Psoas muscle (tissue), 8 donors: Measurements from ENCODE around the gene STIMATE. TPM values are rescaled to one million over a fixed set of nuclear protein-coding genes. Genes with fewer than 3 reads are reported as not detected.

ENCODE experiments used
- ATAC-seq, 4 donors: fragments of 200-7000 bp; cut with Tn5 transposase; one replicate each; pipeline ENCODE4 v1.9.1; 2020; ENCODE audit warnings: moderate library complexity in 3 of 4, mild to moderate bottlenecking in 2 of 4
- DNase-seq, 2 donors: peaks; one replicate each; pipeline ENCODE4 v3.0.0-alpha.2; 2020
- H3K27ac ChIP-seq: fragments of 200-600 bp; one replicate; pipeline ENCODE4 v1.8.0; 2022
- H3K27me3 ChIP-seq, 3 donors: fragments of 200-600 bp in 1 of 3; one replicate each; pipeline versions ENCODE4 v1.6.1 to v1.8.0; 2013 to 2022; ENCODE audit warnings: low read length in 2 of 3, mild to moderate bottlenecking in 2 of 3, moderate library complexity in 1 of 3; ENCODE audit not compliant: insufficient read depth in 3 of 3
- H3K36me3 ChIP-seq, 2 donors: fragments of 200-600 bp in 1 of 2; one replicate each; pipeline versions ENCODE4 v1.6.1 to v1.8.0; 2013 to 2022; ENCODE audit warnings: low read depth in 1 of 2, mild to moderate bottlenecking in 1 of 2, moderate library complexity in 1 of 2; ENCODE audit not compliant: insufficient read depth in 1 of 2
- H3K4me1 ChIP-seq: fragments of 200-600 bp; one replicate; pipeline ENCODE4 v1.8.0; 2022
- H3K4me3 ChIP-seq: fragments of 200-600 bp; one replicate; pipeline ENCODE4 v1.8.0; 2022; ENCODE audit warnings: mild to moderate bottlenecking
- H3K9me3 ChIP-seq: fragments of 200-600 bp; one replicate; pipeline ENCODE4 v1.8.0; 2022
- WGBS, 3 donors: extraction: QIAGEN DNeasy Blood & Tissue Kit; methylation state at CpG; one replicate each; pipeline versions ENCODE4 v1.1.6 to v1.1.7; 2013; 5-methylcytosine and 5-hydroxymethylcytosine counted together
- intact Hi-C, 2 donors: fragments of 100-400 bp; cut with DNase I; formaldehyde crosslinking; loops; one replicate each; pipeline versions ENCODE4 v1.11.0 to v1.14.2; 2022
- long read RNA-seq, 2 donors: library from polyadenylated mRNA; unstranded; transcript quantifications; one replicate each; pipeline ENCODE4 v2.0.0, GENCODE V29; 2021
- polyA plus RNA-seq, 3 donors: library from polyadenylated mRNA; stranded (reverse); fragments of 200-250 nt; gene quantifications; one replicate each; pipeline ENCODE4 v1.2.3, GENCODE V29; 2013
- total RNA-seq, 4 donors: library from RNA; stranded (reverse); fragmentation: NEBNext Ultra II Directional in 2 of 4; extraction: Animal tissue kit (Norgen Biotek cat#: 25700) in 2 of 4; gene quantifications; one replicate each; pipeline versions ENCODE4 v1.2.1 to v1.2.4, GENCODE V29; 2021 to 2023
- TF ChIP-seq, protein P1 (sequence below): fragments of 200-600 bp; IDR thresholded peaks from one replicate; pipeline ENCODE4 v1.8.0; 2022; ENCODE audit warnings: antibody characterized with exemption
- donor health status: healthy with polysubstance abuse.
- donor health status: DM: no; HTN: no; CAD: no; lungs with moderate emphysema.
- donor health status: Bipolar disorder and iron deficiency.
- donor health status: healthy.
- donor health status: DM: yes; HTN: yes; CAD: no.
- donor health status: DM: no; HTN: no; CAD: no.
- donor health status: DM: no; HTN: no; CAD: no.
- donor health status: DM: yes; HTN: yes; CAD: no.

STIMATE gene
- 10 to 100 TPM in 3 of 4 donors, 1 to 10 TPM in 1; 7.1 to 12.9 (median 11.3) TPM for total RNA-seq
- polyA plus RNA-seq = 10 to 100 TPM in 1 of 3 donors, 1 to 10 TPM in 2; 3.5 to 22.3 (median 5.6) TPM
- long read RNA-seq, donor 1, full-length matches to known transcripts = 3 of 5 reads
- long read RNA-seq, donor 1, partial matches to known transcripts = 0 of 5 reads
- long read RNA-seq, donor 1, other reads (novel, unspliced or antisense) = 2 of 5 reads
- long read RNA-seq, donor 2, full-length matches to known transcripts = 20 of 39 reads
- long read RNA-seq, donor 2, partial matches to known transcripts = 0 of 39 reads
- long read RNA-seq, donor 2, other reads (novel, unspliced or antisense) = 19 of 39 reads

DNA sequence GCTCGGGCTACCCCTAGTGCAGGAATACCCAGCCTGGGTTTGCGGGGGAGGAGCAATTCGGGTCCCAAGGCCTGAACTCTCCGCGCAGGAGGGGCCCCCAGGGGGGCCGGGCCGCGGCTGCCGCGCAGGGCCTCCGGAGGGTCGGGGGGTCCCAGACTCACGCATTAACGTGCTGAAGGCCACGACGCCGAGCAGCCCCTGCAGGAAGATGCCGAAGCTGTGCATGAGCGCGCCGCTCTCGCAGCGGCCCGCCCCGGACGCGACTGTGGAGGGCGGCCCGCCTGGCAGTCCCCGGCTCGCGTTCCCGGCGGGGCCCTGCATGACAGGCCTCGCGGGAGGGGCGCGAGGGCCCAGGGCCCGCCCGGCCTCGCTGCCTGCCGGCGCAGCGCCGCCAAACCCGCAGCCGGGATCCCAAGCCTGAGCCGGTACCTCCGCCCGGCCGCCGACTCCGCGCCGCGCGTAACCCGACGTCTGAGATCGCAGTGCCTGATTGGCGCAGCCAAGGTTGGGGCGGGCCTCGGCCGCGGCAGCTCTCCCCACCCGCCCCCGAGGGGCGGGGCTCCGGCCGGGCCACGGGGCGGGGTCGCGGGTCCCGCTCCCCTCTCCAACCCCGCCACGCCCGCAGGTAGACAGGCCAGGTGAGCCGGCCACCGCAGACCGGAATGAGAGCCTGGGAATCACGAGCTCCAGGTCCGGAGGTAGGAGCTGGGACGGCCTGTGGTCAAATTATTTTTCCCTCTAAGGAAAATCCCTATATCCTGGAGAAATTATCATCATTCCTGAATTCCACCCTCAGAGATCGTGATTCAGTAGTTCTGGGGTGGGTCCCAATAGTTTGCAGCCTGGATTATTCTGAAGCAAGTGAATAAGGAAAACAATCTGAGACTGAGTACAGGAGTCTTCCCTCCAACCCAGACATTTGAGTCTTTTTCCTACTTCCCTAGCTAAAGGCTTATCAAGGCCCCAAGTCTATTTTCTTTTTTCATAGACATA is at the start of gene STIMATE:
Gene STIMATE (minus strand): TSS at position 419 of the 993 bp plus-strand sequence. CDS start 98 bp downstream, at position 321.
- Histone ChIP-seq H3K4me1 (peaks cover 30% of the 10 kb centered on the region), H3K27ac (peak within 1 kb of the TSS; percentile 89), H3K36me3 (no peaks in the 10 kb centered on the region), H3K27me3 (no peaks in the 10 kb centered on the region), H3K9me3 (no peaks in the 10 kb centered on the region), H3K4me3 (peak within 1 kb of the TSS; percentile 72)
- TF ChIP-seq, protein P1, sequence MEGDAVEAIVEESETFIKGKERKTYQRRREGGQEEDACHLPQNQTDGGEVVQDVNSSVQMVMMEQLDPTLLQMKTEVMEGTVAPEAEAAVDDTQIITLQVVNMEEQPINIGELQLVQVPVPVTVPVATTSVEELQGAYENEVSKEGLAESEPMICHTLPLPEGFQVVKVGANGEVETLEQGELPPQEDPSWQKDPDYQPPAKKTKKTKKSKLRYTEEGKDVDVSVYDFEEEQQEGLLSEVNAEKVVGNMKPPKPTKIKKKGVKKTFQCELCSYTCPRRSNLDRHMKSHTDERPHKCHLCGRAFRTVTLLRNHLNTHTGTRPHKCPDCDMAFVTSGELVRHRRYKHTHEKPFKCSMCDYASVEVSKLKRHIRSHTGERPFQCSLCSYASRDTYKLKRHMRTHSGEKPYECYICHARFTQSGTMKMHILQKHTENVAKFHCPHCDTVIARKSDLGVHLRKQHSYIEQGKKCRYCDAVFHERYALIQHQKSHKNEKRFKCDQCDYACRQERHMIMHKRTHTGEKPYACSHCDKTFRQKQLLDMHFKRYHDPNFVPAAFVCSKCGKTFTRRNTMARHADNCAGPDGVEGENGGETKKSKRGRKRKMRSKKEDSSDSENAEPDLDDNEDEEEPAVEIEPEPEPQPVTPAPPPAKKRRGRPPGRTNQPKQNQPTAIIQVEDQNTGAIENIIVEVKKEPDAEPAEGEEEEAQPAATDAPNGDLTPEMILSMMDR = no peak
- peak; percentile 92 to 95 (median 94) for ATAC-seq
- WGBS, 3 donors = 0% methylated on average over 46 to 85 of the region's 85 CpGs
- intact Hi-C loops = no loop called here
- DNase-seq = peak; percentile 90 to 94

DNA sequence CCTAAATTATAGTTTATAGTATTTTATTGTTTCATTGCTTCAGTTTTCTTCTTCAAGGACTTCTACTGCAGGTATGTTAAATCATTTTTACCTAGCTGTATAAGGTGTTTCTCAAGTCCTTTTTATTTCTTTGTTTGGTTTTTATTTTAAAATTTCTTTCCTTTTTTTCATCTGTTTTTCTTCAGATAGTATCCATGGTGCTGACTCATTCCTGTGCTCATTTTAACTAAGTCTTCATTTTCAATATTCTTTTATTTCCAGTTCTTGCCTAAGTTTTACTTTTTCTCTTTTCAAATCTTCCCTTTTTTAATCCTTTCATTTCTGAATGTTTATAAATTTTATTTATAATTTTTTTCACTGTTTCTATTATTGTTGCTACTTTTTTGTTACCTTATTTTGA is 42.3 kb upstream of the STIMATE start:
- no peak overlapping the region for H3K27ac ChIP-seq
- no peaks in the 10 kb centered on the region for H3K4me1 ChIP-seq
- no peak overlapping the region for H3K4me3 ChIP-seq
- H3K9me3 ChIP-seq = no peaks in the 10 kb centered on the region
- intact Hi-C loops = loop anchor here (5.0 kb wide), 2 partner anchors 38 to 87 kb away; no protein-coding TSS in a partner anchor
- no peaks in the 10 kb centered on the region for H3K27me3 ChIP-seq
- no peak for ATAC-seq
- peaks cover 0 to 16% of the 10 kb centered on the region in 2 donors for H3K36me3 ChIP-seq
- TF ChIP-seq, protein P1 = no peak
- DNase-seq = no peak

DNA sequence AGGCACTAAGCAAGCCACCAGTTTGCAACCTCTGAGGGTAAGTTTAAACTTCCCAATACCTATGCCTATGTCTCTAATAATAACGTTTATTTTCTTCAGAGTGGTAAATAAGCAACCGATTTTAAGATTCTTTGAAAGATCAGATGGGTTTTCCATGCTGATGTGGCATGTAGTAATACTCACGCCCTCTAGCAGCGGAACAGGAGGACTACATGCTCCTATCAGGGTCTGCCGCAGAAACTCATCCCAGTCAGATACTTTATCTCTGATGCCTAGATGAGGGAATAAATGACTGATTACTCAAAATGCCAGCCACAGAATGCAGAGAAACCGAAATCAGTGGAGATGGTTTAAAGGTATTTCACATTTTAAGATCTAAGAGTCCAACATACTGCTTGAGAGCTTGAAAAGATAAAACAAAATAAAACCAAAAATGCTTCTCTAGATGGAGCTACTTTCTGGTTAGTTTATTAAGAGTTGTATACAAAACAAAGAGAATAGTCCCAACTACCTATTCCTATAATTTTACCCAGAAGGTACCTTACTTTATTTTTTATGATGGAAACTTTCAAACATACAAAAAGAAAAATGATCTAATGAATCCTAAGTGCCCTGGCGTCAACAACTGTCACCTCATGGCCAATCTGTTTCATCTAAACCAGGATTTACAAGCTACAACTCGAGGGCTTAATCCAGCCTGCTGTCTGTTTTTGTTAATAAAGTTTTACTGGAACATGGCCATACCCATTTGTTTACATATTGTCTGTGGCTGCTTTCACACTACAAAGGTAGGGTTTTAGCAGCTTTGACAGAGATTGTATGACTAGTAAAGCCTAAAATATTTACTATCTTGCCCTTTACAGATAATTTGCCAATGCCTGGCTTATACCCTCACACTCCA is 37.5 kb upstream of the STIMATE start:
- intact Hi-C loops = loop anchor here (2.0 to 5.0 kb wide), 4 partner anchors 42 to 192 kb away; no protein-coding TSS in a partner anchor
- TF ChIP-seq, protein P1 = peak; percentile 79
- H3K27ac ChIP-seq = no peak overlapping the region
- no peak overlapping the region for H3K4me3 ChIP-seq
- DNase-seq (peak in 1 of 2 donors; percentile 24), ATAC-seq (peak; percentile 71 to 95 (median 82))
- H3K9me3 ChIP-seq = no peaks in the 10 kb centered on the region
- peaks cover 0 to 31% of the 10 kb centered on the region in 2 donors for H3K36me3 ChIP-seq
- no peaks in the 10 kb centered on the region for H3K27me3 ChIP-seq
- peaks cover 4% of the 10 kb centered on the region for H3K4me1 ChIP-seq
- WGBS, 3 donors = 12 to 22% (median 15%) methylated on average over 8 of the region's 8 CpGs

DNA sequence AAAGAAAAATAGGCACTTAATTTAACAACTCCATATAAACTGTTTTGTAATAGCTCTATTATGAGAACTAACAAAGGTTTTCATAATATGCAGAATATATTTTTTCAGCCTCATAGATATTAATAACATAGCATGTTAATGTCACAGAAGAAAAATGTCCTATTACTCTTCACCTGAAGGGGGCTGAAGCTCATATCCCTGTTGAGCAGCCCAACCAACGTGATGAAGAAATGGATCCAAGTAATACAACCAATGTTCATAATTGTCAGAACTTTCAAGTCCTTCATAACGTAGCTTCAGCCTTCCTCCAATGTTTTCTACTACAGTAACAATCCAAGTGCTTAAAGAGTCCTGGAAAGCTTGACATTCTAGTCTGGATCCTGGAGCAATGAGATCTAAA is 34.5 kb upstream of the STIMATE start:
- H3K4me1 ChIP-seq = peaks cover 4% of the 10 kb centered on the region
- H3K4me3 ChIP-seq = no peak overlapping the region
- intact Hi-C loops = loop anchor here (2.0 to 5.0 kb wide), 2 partner anchors 80 to 143 kb away; no protein-coding TSS in a partner anchor
- H3K9me3 ChIP-seq = no peaks in the 10 kb centered on the region
- H3K27ac ChIP-seq = no peak overlapping the region
- DNase-seq (no peak), ATAC-seq (no peak)
- TF ChIP-seq, protein P1 = no peak
- WGBS, 3 donors = 71 to 87% (median 76%) methylated on average over 2 of the region's 2 CpGs
- peaks cover 2 to 54% of the 10 kb centered on the region in 2 donors for H3K36me3 ChIP-seq
- no peaks in the 10 kb centered on the region for H3K27me3 ChIP-seq
